HL-60/S4 treated with phorbol 12-myristate 13-acetate at 8.2 ng/mL for 4 days and 3 days (cell line): ENCODE measurements around the gene WDFY3.

ENCODE experiments used
- in situ Hi-C: fragments of 300-500 bp; cut with MboI; formaldehyde crosslinking; loops from 2 replicates; pipeline ENCODE4 v1.15.0; 2022; ENCODE audit warnings: low sequenced_read_pairs

WDFY3 gene, protein sequence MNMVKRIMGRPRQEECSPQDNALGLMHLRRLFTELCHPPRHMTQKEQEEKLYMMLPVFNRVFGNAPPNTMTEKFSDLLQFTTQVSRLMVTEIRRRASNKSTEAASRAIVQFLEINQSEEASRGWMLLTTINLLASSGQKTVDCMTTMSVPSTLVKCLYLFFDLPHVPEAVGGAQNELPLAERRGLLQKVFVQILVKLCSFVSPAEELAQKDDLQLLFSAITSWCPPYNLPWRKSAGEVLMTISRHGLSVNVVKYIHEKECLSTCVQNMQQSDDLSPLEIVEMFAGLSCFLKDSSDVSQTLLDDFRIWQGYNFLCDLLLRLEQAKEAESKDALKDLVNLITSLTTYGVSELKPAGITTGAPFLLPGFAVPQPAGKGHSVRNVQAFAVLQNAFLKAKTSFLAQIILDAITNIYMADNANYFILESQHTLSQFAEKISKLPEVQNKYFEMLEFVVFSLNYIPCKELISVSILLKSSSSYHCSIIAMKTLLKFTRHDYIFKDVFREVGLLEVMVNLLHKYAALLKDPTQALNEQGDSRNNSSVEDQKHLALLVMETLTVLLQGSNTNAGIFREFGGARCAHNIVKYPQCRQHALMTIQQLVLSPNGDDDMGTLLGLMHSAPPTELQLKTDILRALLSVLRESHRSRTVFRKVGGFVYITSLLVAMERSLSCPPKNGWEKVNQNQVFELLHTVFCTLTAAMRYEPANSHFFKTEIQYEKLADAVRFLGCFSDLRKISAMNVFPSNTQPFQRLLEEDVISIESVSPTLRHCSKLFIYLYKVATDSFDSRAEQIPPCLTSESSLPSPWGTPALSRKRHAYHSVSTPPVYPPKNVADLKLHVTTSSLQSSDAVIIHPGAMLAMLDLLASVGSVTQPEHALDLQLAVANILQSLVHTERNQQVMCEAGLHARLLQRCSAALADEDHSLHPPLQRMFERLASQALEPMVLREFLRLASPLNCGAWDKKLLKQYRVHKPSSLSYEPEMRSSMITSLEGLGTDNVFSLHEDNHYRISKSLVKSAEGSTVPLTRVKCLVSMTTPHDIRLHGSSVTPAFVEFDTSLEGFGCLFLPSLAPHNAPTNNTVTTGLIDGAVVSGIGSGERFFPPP (N-terminal part only)

DNA sequence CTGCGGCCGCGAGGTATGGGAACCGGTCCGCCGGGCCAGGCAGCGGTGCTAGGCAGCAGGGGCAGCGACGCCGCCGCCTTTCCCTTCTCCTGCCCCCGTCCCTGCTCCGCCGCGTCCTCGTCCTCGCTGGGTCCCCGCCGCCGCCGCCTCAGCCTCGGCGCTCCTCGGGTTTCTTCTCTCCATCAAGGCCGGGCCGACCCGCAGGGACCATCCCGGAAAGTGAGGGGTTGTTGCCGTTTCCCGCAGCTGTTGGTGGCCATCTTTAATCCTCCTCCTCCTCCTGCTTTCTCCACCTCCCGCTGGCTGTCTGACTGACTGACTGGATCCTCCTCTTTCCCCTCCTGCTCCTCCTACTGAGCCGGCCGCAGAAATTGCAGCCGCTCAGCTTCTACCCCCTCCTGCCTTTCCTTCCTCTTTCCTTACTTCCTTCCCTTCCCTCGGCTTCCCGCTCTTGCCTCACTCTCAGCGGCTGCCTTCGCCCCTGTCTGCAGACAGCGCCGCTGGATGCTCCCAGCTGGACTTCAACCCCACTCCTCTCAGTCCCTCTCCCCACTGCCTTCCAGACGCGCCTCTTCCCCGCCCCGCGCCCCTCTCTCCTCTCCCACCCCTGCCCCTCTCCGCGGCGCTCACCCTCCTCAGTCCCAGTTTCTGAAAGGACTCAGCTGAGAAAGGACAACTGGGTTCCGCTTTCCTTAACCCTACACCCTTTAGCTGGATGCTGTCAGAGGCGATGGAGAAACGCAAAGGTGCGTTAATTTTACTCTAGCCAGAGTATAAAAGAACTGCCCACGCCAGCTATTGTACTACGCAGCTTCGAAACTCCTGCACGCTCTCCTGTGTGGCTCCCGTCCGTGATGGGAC lies at the start of gene WDFY3:
TSS of gene WDFY3 (minus strand) at position 309 of the 861 bp plus-strand sequence. CDS start 106,099 bp downstream, outside the sequence.
- in situ Hi-C loops: loop anchor here (25.0 kb wide), 1 partner anchor 229 kb away; no protein-coding TSS in a partner anchor

DNA sequence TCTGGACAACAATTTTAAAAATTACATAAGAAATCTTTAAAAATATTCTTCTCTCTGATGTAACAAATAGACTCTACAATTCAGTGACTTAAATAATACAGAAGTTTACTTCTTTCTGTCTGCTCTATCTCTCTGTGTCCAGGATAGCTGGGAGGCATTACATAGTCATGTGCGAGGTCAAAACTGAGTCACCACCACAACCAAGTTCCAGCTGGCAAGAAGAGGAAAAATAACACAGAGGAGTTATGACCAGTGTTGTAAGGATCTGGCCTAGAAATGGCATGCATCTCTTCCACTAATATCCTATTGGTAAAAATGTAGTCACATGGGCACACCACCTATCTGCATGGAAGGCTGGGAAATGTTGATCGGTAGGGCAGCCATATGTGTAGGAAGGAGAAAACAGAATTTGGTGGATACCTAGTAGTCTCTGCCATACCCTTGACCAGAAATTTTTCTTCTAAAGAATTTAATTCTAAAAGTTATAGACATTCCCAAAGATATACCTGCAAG lies 39.4 kb upstream of the WDFY3 start:
- in situ Hi-C loops: no loop called here

DNA sequence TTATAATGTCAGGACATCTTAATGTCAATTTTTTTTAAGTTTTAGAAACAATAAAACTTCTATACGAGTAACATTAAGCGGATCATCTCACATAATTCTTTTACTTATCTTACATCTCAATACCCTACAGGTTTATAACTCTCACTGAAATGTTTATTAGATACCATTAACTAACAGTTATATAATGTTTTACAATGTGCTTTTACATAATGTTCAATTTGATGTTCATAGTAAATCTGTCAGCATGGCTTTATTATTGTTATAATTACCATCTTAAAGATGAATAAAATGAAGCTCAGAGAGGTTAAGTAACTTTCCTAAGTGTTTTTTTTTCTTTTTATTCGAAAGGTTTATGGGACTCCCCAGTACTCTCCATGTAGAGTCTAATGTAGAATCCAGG lies 33.9 kb upstream of the WDFY3 start:
- in situ Hi-C loops: no loop called here

DNA sequence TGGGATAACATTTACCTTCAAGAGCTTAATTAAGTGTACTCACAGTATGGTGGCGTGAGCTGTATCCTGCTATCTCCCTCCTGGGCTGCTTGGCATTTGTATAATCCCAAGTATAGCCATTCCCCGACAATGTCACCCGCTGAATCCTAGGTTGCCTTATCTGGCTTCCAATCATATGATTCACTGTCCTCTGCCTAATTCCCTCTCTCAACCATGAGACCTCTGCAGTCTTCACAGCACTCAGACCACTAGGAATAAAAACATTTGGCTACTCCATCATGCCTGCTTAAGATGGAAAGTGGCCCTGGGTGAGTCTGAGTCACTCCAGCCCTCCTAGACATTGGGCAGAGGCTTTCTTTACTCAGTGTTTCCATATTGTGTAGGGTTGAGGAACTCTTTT lies 28.9 kb upstream of the WDFY3 start:
- in situ Hi-C loops: no loop called here

DNA sequence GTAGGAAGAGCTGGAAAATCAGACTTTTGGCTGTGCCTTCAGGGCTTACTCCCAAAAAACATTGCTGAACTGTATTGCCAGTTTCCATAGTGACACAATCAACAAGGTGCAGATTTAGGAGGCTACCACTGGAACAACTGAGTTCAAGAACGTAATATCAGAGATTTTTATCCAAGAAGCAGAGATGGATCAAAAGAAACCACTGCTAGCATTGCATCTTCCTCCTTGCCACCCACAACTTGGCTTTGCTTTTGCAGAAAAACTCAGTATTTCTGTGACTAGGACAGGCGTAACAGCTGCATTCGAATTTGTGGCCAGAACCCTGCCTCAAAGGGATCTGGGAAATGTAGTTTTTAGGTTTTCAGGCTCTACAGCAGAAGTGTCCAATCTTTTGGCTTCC lies 27.8 kb upstream of the WDFY3 start:
- in situ Hi-C loops: no loop called here

DNA sequence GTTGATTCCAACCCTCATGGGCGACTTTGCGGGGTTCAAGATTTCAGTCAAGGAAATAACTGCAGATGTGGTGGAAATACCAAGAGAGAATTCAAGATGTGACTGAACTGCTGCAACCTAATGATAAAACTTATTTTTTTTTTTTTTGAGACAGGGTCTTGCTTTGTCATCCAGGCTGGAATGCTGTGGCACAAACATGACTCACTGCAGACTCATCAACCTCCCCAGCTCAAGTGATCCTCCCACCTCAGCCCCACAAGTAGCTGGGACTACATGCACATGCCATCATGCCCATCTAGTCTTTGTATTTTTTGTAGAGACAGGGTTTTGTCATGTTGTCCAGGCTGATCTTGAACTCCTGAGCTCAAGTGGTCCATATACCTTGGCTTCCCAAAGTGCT lies 19.5 kb upstream of the WDFY3 start:
- in situ Hi-C loops: no loop called here

DNA sequence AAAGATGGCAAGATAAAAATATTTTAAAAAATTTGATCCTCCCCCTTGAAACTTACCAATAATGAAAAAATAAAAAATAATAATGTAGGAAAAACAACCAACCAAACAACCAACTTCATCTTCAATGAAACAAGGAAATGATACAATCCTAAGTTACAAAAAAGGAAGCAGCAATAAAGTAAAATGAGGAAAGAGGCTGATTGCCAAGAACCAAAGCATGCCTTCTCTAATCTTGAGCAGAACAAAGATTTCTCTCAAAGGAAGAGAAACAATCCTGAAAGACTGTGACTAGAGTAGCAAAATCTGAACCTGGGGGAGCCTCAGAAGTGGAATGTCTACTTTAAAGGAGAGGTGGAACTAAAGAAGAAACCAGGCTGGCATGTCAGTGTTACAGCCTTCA lies 10.9 kb upstream of the WDFY3 start:
- in situ Hi-C loops: no loop called here

DNA sequence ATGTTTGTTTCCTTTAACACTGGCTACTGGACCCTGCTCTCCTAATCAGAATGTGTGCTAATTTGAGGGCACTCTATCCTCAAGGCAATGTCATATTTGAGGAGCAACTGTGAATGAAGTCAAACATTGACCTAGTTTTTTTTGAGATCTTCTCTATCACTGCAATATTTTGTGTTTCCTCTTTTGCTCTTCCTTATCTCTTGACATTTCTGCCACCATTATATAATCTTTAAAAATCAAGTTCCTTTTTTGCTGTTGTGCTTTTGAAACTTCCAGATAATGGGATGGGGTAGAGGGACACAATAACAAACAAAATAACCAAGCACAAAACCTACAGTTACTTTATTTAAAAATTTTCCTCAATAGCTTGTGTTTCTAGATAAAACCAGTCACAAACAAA lies 7.4 kb upstream of the WDFY3 start:
- in situ Hi-C loops: loop anchor here (25.0 kb wide), 1 partner anchor 237 kb away; no protein-coding TSS in a partner anchor

DNA sequence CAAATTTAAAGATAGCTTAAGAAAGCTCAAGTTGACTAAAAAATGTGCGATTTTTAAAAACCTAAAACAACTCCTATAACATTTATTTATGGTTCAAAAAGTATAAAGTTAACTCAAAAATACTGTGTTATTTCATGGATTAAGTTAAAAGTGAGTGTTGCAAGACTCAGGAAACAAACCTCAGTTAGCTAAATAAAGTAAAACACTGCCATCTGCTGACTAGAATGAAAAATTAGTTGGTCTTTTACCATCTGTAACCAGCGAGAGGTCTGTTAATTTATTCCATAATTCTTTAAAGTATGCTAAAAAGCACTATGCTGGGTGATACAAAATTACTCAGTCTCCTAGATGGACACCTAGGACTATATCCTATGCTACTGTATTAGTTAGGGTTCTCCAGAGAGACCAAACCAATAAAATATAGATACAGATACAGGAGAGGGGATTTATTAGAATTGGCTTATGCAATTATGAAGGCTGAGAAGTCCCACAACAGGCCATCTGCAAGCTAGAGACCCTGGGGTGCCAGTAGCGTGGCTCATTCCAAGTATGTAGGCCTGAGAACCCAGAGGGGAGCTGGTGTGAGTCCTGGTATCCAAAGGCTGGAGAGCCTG lies 4.9 kb upstream of the WDFY3 start:
- in situ Hi-C loops: loop anchor here (25.0 kb wide), 1 partner anchor 234 kb away; no protein-coding TSS in a partner anchor

DNA sequence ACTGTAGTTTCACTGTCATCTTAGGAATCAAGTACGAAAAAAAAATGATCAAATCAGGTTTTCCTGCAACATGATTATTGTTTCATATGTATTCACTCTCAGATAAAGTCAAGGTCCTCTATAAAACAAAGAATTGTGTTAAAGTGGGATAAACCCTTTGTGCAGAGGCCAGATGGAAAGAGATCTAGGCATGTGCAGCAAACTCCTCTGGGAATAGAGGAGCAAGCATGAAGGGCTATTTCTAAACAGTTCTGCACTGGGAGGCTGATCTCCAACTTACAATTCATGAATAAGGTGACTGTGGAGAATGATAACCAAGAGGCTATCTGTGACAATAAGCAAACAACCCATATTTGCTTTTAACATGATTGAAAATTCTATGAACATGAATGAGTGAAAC lies 2.4 kb upstream of the WDFY3 start:
- in situ Hi-C loops: loop anchor here (25.0 kb wide), 1 partner anchor 232 kb away; no protein-coding TSS in a partner anchor

DNA sequence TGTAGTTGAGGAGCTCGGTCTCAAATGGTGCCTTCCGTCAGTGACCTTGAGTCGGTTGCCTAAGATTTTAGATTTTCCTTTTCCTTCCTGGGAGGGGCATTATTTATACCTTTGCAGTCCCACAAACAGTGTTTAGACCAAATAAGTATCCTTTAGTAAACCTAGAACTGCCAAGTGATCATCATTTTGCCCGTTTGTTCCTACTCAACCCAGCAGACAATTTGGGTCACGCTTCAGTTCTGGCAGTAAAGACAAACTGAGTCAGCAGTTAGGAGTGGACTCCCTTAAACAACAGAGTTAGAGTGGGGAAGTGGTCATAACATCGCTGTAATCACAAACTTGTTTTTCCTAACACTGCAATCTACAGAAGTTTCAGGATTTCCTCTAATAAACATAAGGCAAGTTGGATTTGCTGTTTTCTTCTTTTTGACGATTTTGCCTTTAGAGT lies 777 bp upstream of the WDFY3 start:
- in situ Hi-C loops: loop anchor here (25.0 kb wide), 1 partner anchor 230 kb away; no protein-coding TSS in a partner anchor

DNA sequence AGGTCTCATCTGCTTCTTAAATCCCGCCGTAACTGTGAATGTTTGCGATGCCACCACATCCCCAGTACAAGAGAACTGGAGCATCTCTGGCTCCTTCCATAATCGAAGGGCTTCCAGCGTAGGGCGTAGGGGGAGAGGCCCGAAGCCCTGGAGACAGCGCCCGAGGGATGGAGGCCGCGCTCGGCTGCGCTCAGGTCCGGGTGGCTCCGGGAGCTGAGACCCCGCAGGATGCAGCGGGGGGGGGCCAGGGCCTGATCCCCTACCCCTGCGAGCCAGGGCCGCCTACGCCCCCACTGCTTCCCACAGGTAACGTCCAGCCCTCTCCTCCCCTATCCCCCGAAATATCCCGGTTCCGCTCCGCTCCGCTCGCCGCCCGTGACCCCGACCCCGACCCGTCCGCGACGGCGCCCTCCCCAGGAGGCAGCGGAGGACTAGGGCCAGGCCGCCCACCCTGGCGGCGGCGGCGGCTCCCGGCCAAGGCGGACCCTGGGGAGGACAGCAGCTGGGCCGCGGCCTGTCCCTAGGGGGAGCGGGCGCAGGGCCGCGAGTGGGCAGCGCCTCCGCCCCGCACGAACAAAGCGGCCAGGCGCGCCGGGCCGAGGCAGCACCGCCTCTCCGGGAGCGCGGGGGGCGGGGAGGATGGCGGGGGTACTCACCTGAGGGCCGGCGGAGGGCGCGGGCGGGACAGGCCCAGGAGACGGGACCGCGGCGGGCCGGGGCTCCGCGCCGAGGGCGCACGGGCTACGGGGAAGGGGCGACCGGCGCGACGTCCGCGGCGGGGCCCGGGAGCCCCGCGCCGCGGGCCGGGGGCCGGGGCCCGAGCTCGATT lies 723 bp downstream of the WDFY3 start:
- in situ Hi-C loops: loop anchor here (25.0 kb wide), 1 partner anchor 228 kb away; no protein-coding TSS in a partner anchor

DNA sequence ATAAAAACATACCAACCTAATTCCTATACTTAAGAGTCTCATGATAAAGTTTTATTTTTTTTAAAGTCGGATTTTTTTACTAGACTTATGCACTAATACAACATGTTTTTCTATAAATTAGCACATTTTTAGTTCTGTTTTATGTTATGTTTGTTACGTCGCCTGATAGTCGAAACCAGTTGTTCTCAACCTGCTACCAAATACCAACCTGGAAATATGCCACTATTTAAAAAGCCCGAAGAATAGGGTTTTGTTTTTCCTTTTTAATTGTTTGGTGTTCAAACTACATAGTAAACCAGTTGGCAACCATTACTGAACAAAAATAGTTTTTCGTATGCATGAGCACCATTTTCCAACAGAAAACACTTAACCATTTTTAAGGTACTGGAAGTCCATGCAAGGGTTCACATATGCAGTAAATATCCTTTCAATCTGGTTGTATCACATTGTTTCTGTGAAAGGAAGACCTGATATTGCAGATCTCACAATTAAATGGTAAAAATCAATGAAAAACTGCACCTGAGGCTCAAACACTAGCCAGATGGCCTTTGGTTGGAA lies 1.4 kb downstream of the WDFY3 start:
- in situ Hi-C loops: loop anchor here (25.0 kb wide), 1 partner anchor 228 kb away; no protein-coding TSS in a partner anchor

DNA sequence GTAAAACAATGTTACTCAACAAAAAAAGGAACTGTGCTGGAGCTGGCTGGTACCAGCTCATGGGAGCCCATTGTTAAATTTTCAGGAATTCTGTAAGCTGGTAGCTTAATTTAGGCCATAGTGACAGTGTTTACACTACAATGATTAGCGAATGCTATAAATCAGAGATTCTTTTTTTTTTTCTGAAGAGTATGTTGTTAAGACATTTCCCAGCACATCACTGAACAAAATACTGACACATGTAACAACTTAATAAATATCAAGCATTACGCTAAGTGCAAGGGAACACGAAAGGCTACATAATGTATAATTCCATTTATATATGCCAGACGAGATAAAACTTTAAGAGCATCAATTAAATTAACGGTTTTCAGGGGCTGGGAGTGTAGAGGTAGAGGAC lies 4.4 kb downstream of the WDFY3 start:
- in situ Hi-C loops: loop anchor here (25.0 kb wide), 1 partner anchor 225 kb away; no protein-coding TSS in a partner anchor

DNA sequence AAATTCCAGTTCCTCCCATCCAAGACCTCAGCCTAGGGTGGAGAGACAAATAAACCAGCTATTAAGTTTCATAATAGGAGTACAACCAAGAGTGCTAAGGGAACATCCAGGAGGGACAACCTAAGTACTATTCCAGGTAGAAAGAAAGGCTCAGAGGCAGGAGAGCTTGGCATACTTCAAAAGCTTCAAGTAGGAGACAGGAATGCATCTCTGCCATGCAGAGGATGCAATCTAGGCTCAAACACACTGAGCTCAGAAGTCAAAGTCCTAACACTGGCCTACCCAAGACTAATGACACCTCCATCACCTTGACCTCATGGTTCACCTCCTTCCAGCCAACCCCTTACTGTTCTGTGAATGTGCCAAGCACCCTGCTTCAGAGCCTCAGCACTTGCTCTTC lies 8.1 kb downstream of the WDFY3 start:
- in situ Hi-C loops: loop anchor here (25.0 kb wide), 1 partner anchor 221 kb away; no protein-coding TSS in a partner anchor

DNA sequence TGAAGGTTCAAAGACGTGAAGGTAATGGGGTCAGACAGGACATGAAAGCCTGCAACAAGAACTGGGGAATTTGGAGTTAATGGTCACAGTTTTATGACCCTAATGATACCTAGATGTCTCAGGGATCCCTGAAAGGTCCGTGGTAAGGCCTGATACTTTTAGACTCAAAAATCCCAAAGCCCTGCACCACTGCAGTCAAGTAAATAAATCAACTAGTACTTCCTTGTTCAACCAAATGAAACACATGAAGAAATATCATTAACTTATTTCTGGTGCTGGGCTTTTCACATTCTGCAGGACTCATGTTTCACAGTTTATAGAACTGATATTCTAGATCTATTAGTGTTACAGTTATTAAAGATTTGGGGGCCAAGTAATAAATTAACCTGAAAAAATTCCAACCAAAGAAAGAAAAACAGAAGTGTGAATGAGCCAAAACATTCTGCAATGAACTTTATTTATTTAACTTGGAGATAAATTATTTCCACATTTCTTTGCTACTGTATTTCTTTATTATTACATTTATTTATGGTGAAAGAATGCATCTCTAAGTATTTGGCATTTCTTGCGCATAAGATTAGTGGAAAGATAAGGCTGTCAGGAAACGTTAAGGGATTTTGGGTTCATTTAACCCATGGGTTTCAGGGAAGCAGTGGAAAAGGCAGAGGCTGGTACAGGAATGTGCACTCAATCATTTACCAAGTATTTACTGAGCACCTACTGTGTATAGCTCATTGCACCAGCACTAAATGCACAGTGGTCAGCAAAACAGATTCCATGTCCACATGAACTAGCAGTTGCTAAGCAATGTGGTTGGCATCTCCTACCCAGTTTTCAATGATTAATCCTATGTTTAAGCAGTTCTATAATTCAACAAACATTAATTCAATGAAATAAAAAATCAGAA lies 8.7 kb downstream of the WDFY3 start:
- in situ Hi-C loops: loop anchor here (25.0 kb wide), 1 partner anchor 220 kb away; no protein-coding TSS in a partner anchor

DNA sequence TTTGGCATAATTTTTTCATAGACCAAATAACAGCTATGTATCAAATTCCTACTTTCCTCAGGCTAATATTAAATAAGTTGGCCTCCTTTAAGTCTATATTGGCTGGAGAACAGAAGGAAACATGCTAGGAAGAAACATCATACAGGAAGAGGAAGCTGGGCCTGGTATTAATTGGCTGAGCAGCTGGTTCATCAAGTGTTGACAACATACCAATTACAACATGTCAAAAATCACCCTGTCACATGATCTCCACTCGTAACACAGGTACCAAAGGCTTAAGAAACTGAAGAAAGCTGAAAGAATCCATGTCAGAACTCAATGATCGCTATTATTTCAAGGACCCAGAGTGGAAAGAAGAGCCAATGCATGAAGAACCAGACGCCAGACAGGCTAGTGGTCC lies 10.5 kb downstream of the WDFY3 start:
- in situ Hi-C loops: loop anchor here (25.0 kb wide), 1 partner anchor 219 kb away; no protein-coding TSS in a partner anchor
